Epithelial cell of alveolus of lung (primary cell): ENCODE results near the gene WDR3. TPM values are rescaled to one million over a fixed set of nuclear protein-coding genes. Genes with fewer than 3 reads are reported as not detected.

Experiments used
- total RNA-seq: library from RNA; depleted of rRNA; stranded (reverse); fragments of >200 nt; gene quantifications from 2 replicates; pipeline ENCODE4 v1.2.1, GENCODE V29; 2015

WDR3 gene
- 12.2 and 14.4 TPM in 2 replicates for total RNA-seq

GRCh38 chr1:117929343-117930172 lies at the start of gene WDR3, which contains the start of gene GDAP2:
Gene WDR3, plus strand, starts transcription at chr1:117929739. Its CDS starts 3,581 bp downstream, at chr1:117933320.
Gene GDAP2, minus strand, starts transcription at chr1:117929621. Its CDS starts 9,264 bp downstream, at chr1:117920357.

Other genes starting within 250 kb of the WDR3 start
- gene GDAP2, start 118 bp upstream of the WDR3 start, total RNA-seq, result 6.8 and 12.8 TPM in 2 replicates